Testis (tissue), 2 donors: ENCODE data around the gene LMCD1.

Experiments
- POLR2A ChIP-seq: fragments of 450-650 bp; IDR thresholded peaks from one replicate; pipeline ENCODE4 v1.6.1; 2017; ENCODE audit warnings: antibody characterized with exemption, mild to moderate bottlenecking, moderate library complexity
- TF ChIP-seq, protein P1 (sequence below), 3 experiments: fragments of 450-650 bp in 2 of 3; fragments of 200-600 bp in 1 of 3; sonication (generic) in 1 of 3; IDR thresholded peaks; one replicate each; pipeline ENCODE4 v1.5.1; 2016 to 2019; ENCODE audit warnings: antibody characterized with exemption in 3 of 3, mild to moderate bottlenecking in 2 of 3, moderate library complexity in 1 of 3

DNA sequence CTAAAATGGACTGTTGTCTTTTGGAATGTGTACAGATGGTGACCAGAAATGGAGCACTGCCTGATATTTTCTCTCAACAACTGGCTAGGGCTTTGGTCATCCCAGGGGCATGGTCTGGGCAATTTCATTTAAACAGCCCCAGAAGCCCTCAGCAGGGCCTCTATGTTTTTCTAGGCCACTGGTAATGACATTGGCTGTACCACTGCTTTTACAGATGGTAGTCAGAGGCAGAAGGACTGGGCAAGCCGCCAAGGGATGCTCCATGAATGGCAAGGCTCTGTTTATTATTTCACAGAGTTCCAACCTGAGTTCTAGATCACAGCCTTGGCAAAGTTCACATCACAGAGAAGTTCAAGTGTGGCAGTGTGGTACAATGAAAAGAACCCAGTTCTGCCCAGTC lies 37.0 kb upstream of the LMCD1 start:
- TF ChIP-seq, protein P1, sequence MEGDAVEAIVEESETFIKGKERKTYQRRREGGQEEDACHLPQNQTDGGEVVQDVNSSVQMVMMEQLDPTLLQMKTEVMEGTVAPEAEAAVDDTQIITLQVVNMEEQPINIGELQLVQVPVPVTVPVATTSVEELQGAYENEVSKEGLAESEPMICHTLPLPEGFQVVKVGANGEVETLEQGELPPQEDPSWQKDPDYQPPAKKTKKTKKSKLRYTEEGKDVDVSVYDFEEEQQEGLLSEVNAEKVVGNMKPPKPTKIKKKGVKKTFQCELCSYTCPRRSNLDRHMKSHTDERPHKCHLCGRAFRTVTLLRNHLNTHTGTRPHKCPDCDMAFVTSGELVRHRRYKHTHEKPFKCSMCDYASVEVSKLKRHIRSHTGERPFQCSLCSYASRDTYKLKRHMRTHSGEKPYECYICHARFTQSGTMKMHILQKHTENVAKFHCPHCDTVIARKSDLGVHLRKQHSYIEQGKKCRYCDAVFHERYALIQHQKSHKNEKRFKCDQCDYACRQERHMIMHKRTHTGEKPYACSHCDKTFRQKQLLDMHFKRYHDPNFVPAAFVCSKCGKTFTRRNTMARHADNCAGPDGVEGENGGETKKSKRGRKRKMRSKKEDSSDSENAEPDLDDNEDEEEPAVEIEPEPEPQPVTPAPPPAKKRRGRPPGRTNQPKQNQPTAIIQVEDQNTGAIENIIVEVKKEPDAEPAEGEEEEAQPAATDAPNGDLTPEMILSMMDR (IDR thresholded peaks at IDR 0.05), result no peak
- no peak for TF ChIP-seq POLR2A
